GM12878 (cell line): ENCODE measurements around the gene LY6G5C. TPM values are rescaled to one million over a fixed set of nuclear protein-coding genes. Genes with fewer than 3 reads are reported as not detected.

Experiments
- BCL11A ChIP-seq: IDR thresholded peaks from 2 replicates; pipeline ENCODE4 v1.6.1; 2011; ENCODE audit warnings: low read depth, low read length
- DPF2 ChIP-seq: fragments of 450-650 bp; IDR thresholded peaks from 2 replicates; pipeline ENCODE4 v1.6.1; 2017; ENCODE audit warnings: mild to moderate bottlenecking
- E2F4 ChIP-seq: IDR thresholded peaks from 2 replicates; pipeline ENCODE4 v1.6.1; 2012; ENCODE audit warnings: low read depth, low read length, improper control_type of control experiment
- HDAC2 ChIP-seq: fragments of 200-600 bp; sonication (generic); IDR thresholded peaks from 2 replicates; pipeline ENCODE4 v1.6.1; 2017
- IKZF1 ChIP-seq: fragments of 450-650 bp; conservative IDR thresholded peaks from 2 replicates; pipeline ENCODE4 v1.6.1; 2017; ENCODE audit warnings: antibody characterized with exemption, mild to moderate bottlenecking
- USF1 ChIP-seq: IDR thresholded peaks from 2 replicates; pipeline ENCODE4 v1.6.1; 2011; ENCODE audit warnings: borderline replicate concordance, low read depth, mild to moderate bottlenecking, moderate library complexity, mixed read lengths, low read length; ENCODE audit not compliant: insufficient read depth; ENCODE audit errors: extremely low read length
- ZNF687 ChIP-seq: fragments of 450-650 bp; IDR thresholded peaks from 2 replicates; pipeline ENCODE4 v1.6.1; 2017; ENCODE audit warnings: mild to moderate bottlenecking, moderate library complexity
- polyA plus RNA-seq, 11 experiments: library from polyadenylated mRNA; depleted of rRNA in 4 of 11; unstranded in 6 of 11; stranded (reverse) in 5 of 11; fragments of >200 nt; fragmentation: Nextera tagmentation in 4 of 11; fragmentation: Illumina TruSeq in 1 of 11; extraction: Ambion mirVana in 4 of 11; extraction: Trizol in 1 of 11; gene quantifications; 1 replicate in 1 of 11; 2 replicates in 10 of 11; pipeline versions ENCODE4 v1.2.1 to v1.2.3, GENCODE V29; 2011 to 2016; ENCODE audit warnings: inconsistent platforms in 2 of 11, missing spikeins in 2 of 11, low read depth in 1 of 11
- total RNA-seq, 4 experiments: library from RNA; depleted of rRNA in 3 of 4; stranded (reverse); fragments of >200 nt in 3 of 4; fragmentation: Illumina TruSeq in 1 of 4; extraction: Trizol in 1 of 4; gene quantifications; 2 replicates each; pipeline versions ENCODE4 v1.2.1 to v1.2.3, GENCODE V29; 2013 to 2021

Gene LY6G5C
- total and polyA plus RNA-seq, 10 of the 15 experiments (the other 5 are each of a cell fraction or from before 2014, with no cell fraction given) = 0.76 to 6.1 (median 1.7) TPM

- TF ChIP-seq E2F4 (no peak), DPF2 (no peak), BCL11A (no peak), ZNF687 (no peak), USF1 (no peak), HDAC2 (no peak), IKZF1 (no peak)
Observed at GRCh38 chr6:31634131-31634530, 46.7 kb downstream of the LY6G5C start (continued).
